OCI-LY7 (cell line): ENCODE measurements around the gene RARS2.

Experiments used
- CTCF ChIP-seq: fragments of 200-600 bp; sonication (generic); conservative IDR thresholded peaks from 2 replicates; pipeline ENCODE4 v1.5.1; 2014; ENCODE audit warnings: mild to moderate bottlenecking, antibody characterized with exemption, low read length, moderate library complexity, mixed read lengths
- EZH2phosphoT487 ChIP-seq: fragments of 200-600 bp; sonication (generic); IDR thresholded peaks from 2 replicates; pipeline ENCODE4 v1.6.1; 2018; ENCODE audit warnings: low read depth, borderline replicate concordance, mild to moderate bottlenecking, mixed run types, antibody characterized with exemption, low read length, moderate library complexity, mixed read lengths

GRCh38 chr6:87482366-87482765, 107.4 kb downstream of the RARS2 start:
- TF ChIP-seq CTCF (no peak), EZH2phosphoT487 (no peak)
